Measurements from ENCODE around the gene PEAR1. TPM values are rescaled to one million over a fixed set of nuclear protein-coding genes. Genes with fewer than 3 reads are reported as not detected.
A peak's percentile ranks its signal among the peaks of the same experiment; 100 is the strongest.

Gene PEAR1
- total RNA-seq, 1 donor from 2014 or later = 39.8 TPM

DNA sequence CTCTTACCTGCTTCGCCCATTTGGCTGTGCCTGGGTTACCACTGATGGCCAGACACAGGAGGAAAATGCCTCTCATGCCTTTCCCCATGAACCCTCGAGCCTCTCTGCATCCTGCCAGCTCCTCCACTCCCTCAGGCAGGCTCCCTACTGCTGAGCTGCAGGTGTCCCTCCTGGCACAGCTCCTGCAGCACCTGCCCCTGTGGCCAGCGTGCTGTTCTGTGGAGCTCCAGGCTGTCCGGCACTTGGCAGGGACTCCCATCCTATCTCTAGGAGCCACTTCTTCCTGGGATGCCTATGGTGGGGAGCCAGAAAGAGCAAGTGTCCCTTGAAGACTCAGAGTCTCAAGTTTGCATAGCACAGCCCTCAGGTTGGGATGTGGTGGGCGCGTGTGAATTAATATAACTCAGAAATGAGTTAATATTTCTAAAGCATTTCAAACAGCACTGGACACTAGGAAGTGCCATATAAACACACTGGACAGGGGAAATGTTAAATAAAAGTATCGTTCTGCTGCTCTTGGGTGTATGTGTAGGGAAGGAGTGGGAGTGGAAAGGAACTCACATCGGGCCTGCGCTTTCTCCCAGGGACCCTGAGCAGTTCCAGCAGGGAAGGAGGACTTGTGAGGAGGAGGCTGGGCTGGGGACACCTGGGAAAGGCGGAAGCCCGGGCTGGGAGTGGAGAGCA is 29.6 kb downstream of the PEAR1 start:
- TF ChIP-seq, protein P1, sequence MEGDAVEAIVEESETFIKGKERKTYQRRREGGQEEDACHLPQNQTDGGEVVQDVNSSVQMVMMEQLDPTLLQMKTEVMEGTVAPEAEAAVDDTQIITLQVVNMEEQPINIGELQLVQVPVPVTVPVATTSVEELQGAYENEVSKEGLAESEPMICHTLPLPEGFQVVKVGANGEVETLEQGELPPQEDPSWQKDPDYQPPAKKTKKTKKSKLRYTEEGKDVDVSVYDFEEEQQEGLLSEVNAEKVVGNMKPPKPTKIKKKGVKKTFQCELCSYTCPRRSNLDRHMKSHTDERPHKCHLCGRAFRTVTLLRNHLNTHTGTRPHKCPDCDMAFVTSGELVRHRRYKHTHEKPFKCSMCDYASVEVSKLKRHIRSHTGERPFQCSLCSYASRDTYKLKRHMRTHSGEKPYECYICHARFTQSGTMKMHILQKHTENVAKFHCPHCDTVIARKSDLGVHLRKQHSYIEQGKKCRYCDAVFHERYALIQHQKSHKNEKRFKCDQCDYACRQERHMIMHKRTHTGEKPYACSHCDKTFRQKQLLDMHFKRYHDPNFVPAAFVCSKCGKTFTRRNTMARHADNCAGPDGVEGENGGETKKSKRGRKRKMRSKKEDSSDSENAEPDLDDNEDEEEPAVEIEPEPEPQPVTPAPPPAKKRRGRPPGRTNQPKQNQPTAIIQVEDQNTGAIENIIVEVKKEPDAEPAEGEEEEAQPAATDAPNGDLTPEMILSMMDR (IDR thresholded peaks at IDR 0.05) = no peak
- H3K36me3 ChIP-seq = no peaks in the 10 kb centered on the region
- peaks cover 4 to 17% of the 10 kb centered on the region in 2 donors for H3K4me1 ChIP-seq
- intact Hi-C loops (cut with DNase I) = no loop called here
- peak overlapping the region in 1 of 2 donors; percentile 31 for H3K4me3 ChIP-seq
- DNase-seq (ENCODE audit: low spot score in 2 of 2) = no peak
- no peak overlapping the region for H3K27ac ChIP-seq
- H3K27me3 ChIP-seq = peaks cover 28% of the 10 kb centered on the region
- no peaks in the 10 kb centered on the region for H3K9me3 ChIP-seq

DNA sequence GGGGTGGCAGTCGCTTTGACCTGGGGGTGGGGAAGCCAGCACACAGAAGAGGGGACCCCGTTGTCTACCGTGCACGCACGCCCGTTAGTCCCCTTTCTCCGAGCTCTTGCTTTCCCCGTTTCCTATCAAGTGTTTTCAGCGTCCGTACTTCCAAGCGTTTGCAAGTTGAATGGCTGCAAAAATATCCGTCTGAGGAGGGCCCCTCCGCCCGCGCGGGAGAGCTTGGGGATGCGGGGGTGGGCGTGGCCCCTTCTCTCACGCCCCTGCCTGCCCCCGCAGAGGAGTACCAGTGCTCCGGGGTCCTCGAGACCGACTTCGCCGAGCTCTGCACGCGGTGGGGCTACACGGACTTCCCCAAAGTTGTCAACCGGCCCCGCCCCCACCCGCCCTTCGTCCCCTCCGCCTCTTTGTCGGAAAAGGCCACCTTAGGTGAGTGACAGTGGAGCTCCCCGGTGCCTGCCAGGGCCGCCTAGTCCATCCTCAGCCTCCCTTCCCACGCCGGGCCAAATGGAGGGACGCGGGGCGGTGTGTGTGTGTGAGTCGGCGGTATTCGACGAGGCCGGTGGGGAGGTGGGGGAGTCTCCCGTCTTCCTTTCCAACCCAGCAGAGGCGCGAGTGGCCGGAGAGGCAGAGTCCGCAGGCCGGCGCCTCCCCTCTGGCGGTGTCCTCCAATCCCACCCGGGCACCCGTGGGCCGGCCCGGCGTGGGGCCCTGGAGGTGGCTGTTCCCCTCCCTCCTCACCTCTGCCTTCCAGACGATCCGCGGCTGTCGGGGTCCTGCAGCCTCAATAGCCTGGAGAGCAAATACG is 30.4 kb downstream of the PEAR1 start:
- DNase-seq (ENCODE audit: low spot score in 2 of 2) = no peak
- Histone ChIP-seq H3K36me3 (no peaks in the 10 kb centered on the region), H3K27me3 (peaks cover 28% of the 10 kb centered on the region), H3K9me3 (no peaks in the 10 kb centered on the region), H3K27ac (no peak overlapping the region), H3K4me1 (peaks cover 4 to 17% of the 10 kb centered on the region in 2 donors), H3K4me3 (peak overlapping the region; percentile 29 to 31)
- TF ChIP-seq, protein P1 (IDR thresholded peaks at IDR 0.05) = no peak
- intact Hi-C loops (cut with DNase I) = no loop called here

DNA sequence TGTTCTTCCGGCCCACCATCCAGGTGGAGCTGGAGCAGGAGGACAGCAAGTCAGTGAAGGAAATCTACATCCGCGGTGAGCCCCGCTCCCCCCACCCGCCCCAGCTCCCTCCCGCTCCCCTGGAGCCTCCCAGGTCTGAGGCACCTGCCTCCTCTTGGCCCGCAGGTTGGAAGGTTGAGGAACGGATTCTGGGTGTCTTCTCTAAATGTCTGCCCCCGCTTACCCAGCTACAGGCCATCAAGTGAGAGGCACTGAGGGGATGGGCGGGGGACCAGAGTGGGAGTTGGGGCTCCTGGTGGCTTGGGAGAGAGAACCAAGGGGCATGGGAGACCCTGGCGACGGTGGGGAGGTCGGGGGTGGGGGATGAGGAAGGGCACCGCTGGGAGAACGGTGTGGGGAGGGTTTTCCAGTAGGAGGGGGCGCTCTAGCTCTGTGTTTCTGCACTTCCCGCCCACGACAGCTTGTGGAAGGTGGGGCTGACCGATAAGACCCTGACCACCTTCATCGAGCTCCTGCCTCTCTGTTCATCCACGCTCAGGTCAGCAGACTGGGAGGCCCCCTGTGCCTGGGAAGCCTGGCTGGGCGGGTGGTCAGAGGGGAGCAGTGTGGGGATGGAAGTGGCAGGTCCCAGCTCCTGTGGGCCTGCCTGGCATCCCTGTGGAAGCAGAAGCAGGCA is 31.1 kb downstream of the PEAR1 start:
- no peak overlapping the region for H3K4me3 ChIP-seq
- TF ChIP-seq, protein P1 (IDR thresholded peaks at IDR 0.05) = no peak
- no peak overlapping the region for H3K27ac ChIP-seq
- no peaks in the 10 kb centered on the region for H3K36me3 ChIP-seq
- peaks cover 33% of the 10 kb centered on the region for H3K27me3 ChIP-seq
- no peaks in the 10 kb centered on the region for H3K9me3 ChIP-seq
- H3K4me1 ChIP-seq = peaks cover 4 to 17% of the 10 kb centered on the region in 2 donors
- intact Hi-C loops (cut with DNase I) = no loop called here
- DNase-seq (ENCODE audit: low spot score in 2 of 2) = no peak

DNA sequence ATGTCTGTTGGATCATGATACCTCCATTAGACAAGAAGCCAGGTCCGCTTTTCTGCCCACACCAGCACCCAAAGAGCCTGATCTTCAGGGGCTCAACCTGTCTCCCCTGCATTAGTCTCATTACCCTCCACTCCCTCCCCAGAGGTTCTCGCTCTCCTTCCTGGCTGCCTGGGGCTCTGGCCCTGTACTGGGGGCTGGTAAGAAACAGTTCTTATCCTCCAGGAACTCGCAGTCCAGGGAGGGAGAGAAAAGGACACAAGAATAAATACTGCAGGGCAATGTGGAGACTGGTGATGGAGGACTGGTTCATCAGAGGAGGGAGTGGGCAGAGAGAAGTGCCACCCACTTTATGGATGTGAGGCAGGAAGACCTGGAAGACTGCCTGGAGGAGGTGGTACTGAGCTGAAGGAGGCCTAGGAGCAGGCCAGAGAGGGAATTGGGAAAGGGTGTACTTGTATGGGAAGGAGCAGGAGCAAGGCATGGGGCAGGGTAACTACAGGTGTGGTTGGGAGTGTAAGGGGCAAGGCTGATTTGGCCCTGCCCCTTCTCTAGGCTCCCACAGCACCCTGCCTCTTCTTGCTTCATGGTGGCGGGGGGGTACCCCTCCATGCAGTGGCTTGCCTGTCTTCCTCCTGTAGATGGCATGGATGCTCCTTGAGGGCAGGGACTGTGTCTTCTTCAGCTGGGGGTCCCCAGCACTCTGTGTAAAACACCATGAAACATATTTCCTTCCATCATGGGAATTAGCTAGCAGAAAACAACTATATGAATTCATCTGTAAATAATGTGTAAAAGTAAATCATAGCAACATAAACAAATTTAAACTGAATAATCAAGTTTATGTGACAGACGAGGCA is 31.9 kb downstream of the PEAR1 start:
- peaks cover 33% of the 10 kb centered on the region for H3K27me3 ChIP-seq
- H3K27ac ChIP-seq = no peak overlapping the region

More for the DNA sequence above, 31.9 kb downstream of the PEAR1 start:
- Histone ChIP-seq H3K9me3 (no peaks in the 10 kb centered on the region), H3K4me3 (no peak overlapping the region), H3K36me3 (no peaks in the 10 kb centered on the region), H3K4me1 (peaks cover 4 to 17% of the 10 kb centered on the region in 2 donors)
- TF ChIP-seq, protein P1 (IDR thresholded peaks at IDR 0.05) = no peak
- intact Hi-C loops (cut with DNase I) = no loop called here
- no peak for DNase-seq (ENCODE audit: low spot score in 2 of 2)

Measured in ascending aorta (tissue), 2 donors.